ENCODE data around the gene DGKB.
"Not testable (repeated sequence)": the region's sequence is repeated elsewhere in the genome, so short reads cannot be mapped to it uniquely, and the experiment has no call there.

DGKB gene

GRCh38 chr7:14585232-14585631, 317.3 kb downstream of the DGKB start:
- no peak for DNase-seq (ENCODE audit: low read depth)

- DNase-seq (ENCODE audit: low read depth) = no peak
Observed at GRCh38 chr7:14583518-14583917, 319.0 kb downstream of the DGKB start.

DNA sequence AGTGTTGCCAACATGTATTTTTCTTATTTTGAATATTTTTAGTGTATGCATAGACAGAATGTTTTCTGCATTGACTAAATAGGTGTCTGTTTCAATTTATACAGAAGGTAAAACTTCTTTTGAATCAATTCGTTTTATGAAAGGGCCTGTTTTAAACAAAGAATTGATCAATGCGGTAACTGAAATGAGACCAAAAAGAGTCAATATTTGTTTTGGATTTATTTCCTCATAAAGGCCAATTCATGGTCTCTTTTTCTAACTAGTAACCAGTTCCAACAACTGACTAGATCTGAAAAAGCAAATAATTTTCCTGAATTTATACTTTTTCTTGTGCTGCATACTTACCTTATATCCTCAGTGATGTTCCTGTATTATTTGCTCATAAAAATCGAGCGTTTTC, 320.5 kb downstream of the DGKB start:
- DNase-seq (ENCODE audit: low read depth) = no peak

- no peak for DNase-seq (ENCODE audit: low read depth)
Observed at GRCh38 chr7:14579971-14580370, 322.6 kb downstream of the DGKB start.

- no peak for DNase-seq (ENCODE audit: low read depth)
Observed at GRCh38 chr7:14576578-14576977, 326.0 kb downstream of the DGKB start.

DNA sequence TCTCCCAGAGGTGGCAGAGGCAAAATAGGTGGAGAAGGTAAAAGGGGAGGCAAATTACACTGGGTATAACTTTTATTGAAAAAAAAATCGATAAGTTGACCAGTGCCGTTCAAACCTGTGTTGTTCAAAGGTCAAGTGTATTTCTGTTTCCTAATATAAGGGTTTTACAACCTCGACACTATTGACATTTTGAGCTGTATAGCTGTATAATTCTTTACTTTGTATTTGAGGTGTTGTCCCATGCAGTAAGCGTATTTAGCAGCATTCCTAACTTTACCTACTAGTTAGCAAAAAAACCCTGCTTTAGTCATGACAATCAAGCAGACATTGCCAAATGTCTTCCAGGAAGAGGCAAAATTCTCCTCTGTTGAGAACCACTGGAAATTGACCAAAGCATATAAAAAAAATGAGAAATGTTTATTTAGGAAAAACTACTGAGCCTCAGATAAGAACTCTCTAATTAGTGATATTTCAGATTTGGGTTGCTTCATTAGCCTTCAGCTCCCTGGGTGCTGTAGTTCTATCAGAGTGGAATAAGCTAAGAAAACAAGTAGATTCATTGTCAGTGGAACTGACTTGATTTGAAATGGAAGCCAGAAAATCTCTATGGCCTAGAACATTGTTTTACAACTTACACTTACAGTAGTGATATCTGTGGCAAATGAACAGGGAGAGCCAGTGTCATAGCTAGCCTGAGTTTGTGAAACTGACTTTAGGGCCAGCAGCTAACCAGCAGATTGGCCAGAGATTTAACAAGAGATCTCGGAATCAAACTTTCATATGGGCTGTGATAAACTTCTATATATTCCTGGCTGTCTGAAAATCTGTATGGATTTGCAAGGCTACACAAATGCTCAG, 331.6 kb downstream of the DGKB start:
- no peak for DNase-seq (ENCODE audit: low read depth)

DNA sequence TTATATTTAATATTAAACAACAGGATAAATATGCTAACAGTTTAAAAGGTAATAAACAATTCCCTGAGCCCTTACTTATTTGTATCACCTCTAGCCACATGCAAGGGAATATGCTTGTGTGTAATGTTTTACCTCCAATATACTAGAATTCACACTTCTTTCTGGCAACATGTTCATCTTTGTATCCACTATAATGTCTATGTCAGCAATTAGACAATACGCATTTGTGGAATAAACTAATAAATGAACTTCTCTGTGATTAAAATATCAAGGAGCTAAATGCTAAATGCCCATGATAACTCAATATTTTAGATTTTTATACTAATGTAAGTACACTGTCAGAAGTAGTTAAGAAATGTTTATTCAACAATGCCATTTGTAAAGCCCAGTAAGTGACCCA, 350.5 kb downstream of the DGKB start:
- DNase-seq (ENCODE audit: low read depth) = no peak

GRCh38 chr7:14551310-14551709, 351.2 kb downstream of the DGKB start:
- no peak for DNase-seq (ENCODE audit: low read depth)

- no peak for DNase-seq (ENCODE audit: low read depth)
Observed at GRCh38 chr7:14542624-14543023, 359.9 kb downstream of the DGKB start.

- DNase-seq (ENCODE audit: low read depth) = no peak
Observed at GRCh38 chr7:14521183-14521582, 381.4 kb downstream of the DGKB start.

DNA sequence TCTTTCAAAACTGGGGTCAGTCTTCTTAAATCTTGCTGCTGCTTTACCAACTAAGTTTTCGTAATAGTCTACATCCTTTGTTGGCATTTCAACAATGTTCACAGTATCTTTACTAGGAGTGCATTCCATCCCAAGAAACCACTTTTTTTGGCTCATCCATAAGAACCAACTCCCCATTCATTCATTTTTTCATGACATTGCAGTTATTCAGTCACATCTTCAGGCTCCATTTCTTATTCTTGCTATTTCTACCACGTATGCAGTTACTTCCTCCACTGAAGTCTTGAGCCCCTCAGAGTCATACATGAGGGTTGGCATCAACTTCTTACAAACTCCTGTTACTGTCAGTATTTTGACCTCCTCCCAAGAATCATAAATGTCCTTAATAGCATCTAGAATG, 392.3 kb downstream of the DGKB start:
- DNase-seq (ENCODE audit: low read depth) = no peak

DNA sequence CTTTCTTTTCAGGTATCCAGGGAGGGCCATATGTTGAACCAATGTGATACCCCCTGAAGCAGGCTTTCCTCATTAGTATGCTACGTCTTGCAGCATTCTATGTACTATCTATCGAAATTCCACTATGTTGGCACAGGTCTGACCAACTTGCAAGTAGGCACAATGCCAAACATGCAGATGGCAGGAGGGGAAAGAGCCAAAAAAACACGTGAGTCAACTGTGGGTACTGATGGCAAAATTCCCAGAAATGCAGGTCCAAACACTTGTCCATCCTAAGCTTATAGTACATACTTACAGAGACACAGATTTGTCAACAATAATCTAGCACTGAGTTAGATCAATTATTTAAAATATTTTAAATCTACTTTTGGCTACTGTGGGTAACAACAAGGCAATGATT, 394.9 kb downstream of the DGKB start:
- peak; percentile 88 for DNase-seq (ENCODE audit: low read depth)

DNA sequence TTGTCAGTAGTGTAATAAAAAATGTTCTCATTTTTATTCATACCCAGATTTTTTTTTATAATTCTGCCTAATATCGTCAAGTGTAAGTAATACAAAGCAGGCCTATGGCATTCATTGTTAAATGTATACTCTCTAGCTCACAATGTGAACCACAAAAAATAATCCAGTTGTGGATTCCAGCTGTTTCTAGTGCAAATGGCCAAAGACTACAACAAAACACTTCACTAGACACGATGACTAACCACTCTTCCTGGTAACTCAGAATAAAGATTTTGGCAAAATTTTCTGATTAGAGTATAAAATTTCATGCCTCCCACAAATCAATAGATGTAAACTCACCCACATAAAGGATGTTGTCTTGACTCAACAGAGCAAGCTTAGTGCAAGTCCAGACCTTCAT, 396.6 kb downstream of the DGKB start:
- no peak for DNase-seq (ENCODE audit: low read depth)

GRCh38 chr7:14504134-14504533, 398.4 kb downstream of the DGKB start:
- DNase-seq (ENCODE audit: low read depth) = no peak

DNA sequence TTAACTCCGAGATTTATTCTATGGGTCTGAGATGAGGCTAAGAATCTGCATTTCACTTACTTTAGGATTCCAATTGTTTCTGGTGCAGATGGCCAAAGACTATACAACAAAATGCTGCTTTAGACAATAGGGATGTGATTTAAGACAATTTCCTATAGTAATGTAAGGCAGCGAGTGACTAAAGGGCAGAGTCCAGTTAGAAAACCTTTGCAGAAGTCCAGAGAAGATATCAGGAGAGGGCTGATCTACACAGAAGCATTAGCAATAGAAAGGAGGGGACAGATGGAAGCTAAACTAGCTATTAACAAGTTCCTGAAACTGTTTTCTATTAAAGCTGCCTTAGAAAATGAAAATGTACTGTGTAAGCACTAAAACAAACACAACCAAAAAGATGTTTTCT, 398.9 kb downstream of the DGKB start:
- DNase-seq (ENCODE audit: low read depth) = no peak

DNA sequence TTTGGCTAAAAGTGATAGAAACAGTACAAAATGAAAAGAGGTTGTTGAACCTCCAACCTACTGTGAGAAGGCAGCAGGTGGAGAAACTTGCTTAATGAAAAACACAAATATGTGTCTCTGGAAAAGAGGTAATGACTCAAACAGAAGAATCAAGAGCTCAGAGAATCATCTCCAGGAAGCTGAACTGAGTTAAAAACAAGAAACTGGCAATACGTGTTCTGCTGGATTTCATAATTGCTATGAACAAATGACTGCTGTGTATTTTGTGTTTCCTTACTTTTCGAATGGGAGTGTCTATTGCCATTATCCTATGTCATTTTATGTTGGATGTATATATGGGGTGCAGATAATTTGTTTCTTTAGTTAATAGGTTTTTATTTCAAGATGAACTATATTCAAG, 401.1 kb downstream of the DGKB start:
- DNase-seq (ENCODE audit: low read depth) = no peak

DNA sequence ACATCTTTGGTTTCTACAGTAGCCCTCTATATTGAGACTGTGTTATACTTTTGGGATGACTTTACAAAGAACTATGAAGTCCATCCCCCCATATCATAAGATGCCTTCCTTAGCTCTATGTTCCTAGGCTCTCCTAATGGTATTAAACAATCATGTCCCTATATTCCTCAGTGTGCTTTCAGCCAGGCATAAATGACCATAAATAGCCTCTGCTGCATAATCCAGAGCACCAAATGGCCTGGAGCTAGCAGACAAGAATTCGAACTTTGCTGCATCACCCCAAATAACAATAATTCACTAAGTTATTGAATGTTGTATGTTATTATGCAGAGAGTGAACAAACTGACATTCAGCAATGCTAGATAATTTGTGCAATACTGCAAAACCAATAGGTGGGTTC, 405.2 kb downstream of the DGKB start:
- DNase-seq (ENCODE audit: low read depth) = no peak

DNA sequence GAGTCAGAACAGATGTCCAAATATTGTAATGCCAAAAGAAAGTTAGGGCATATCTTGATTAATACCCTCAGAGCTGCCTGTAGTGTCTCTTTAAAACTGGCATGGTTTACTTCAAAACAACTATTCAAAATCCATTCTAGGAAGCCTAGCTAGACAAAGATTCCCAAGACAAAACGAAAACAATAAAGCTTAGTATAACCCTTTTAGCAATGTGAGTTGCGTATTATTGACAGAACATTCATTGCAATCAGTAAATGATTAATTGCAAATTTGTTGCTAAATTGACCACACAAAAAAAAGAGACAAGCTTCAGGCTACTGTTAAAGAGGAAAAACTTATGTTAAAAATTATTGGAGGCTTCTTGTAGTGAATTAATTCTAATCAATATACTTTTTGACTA, 406.9 kb downstream of the DGKB start:
- no peak for DNase-seq (ENCODE audit: low read depth)

- no peak for DNase-seq (ENCODE audit: low read depth)
Observed at GRCh38 chr7:14487701-14488395, 414.7 kb downstream of the DGKB start.

- no peak for DNase-seq (ENCODE audit: low read depth)
Observed at GRCh38 chr7:14483663-14484062, 418.9 kb downstream of the DGKB start.

GRCh38 chr7:14480281-14480680, 422.3 kb downstream of the DGKB start:
- no peak for DNase-seq (ENCODE audit: low read depth)

DNA sequence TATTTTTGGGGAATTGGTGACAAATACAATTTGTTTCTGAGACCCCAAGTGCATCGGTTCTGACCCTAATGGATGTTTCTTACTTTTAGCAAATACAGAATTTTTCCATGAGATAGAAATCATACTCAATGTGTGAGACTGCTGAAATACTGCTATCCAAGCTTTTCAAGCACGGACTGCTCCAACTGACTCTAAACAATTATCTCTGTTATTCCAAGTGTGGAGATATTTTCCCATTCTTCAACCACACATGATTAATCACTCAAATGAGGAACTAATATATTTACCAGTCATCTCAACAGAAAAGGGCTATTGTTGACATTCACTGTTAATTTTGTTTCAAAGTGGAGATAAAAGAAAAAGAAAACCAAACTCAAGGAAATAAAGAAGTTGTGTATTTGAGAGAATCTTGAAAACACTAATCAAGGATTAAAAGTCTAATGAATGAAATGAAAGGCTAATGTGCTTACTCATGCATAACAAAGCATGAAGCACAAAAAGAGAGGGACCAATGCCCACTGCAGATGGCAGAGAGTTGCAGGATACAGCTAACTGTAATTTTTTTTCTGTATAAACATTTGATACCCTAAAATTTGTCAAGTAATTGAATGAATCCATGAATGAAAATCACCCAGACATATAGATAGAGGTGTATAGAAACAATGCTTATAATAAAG, 423.6 kb downstream of the DGKB start:
- no peak for DNase-seq (ENCODE audit: low read depth)

GRCh38 chr7:14461716-14462115, 440.8 kb downstream of the DGKB start:
- not testable (repeated sequence) for DNase-seq (ENCODE audit: low read depth)
